A549 (cell line): Measurements from ENCODE around the gene CADM1. TPM values are rescaled to one million over a fixed set of nuclear protein-coding genes. Genes with fewer than 3 reads are reported as not detected.

Experiments
- ATAC-seq, 2 experiments: fragments of 200-7000 bp in 1 of 2; fragments of >200 bp in 1 of 2; cut with Nextera tagmentation in 1 of 2; cut with Tn5 transposase in 1 of 2; 3 replicates each; pipeline versions ENCODE4 v1.8.0 to v1.9.1; 2018 to 2020; ENCODE audit warnings: mild to moderate bottlenecking in 1 of 2, moderate library complexity in 1 of 2
- CTCF ChIA-PET: fragments of 300-600 bp; sonication (Branson Sonifier 250); formaldehyde crosslinking; extraction: SDS; loops from one replicate; lab custom pipeline; 2021; ENCODE audit warnings: antibody characterized with exemption, inconsistent platforms; lab: Yijun Ruan, JAX
- POLR2A ChIA-PET: fragments of 350-600 bp; formaldehyde crosslinking; extraction: SDS; loops from one replicate; lab custom pipeline; 2021; ENCODE audit warnings: antibody characterized with exemption, inconsistent platforms; lab: Yijun Ruan, JAX
- DNase-seq, 2 experiments: peaks; one replicate each; pipeline versions ENCODE4 v3.0.0 to v3.0.0-alpha.2; 2011 to 2016; ENCODE audit warnings: low read depth in 1 of 2, low spot score in 1 of 2
- FAIRE-seq: peaks from 2 replicates; lab custom pipeline; 2011; peaks lifted over from hg19 to GRCh38; lab: Jason Lieb, UNC
- H3K27ac ChIP-seq, 2 experiments: fragments of >200 bp; sonication (Bioruptor Twin); formaldehyde crosslinking; 3 replicates each; pipeline ENCODE4 v1.5.1; 2016 to 2017
- H3K4me1 ChIP-seq: fragments of >200 bp; sonication (Bioruptor Twin); formaldehyde crosslinking; 3 replicates; pipeline ENCODE4 v1.6.1; 2016
- H3K4me2 ChIP-seq: fragments of >200 bp; sonication (Bioruptor Twin); formaldehyde crosslinking; 3 replicates; pipeline ENCODE4 v1.6.1; 2016
- H3K4me3 ChIP-seq: fragments of >200 bp; sonication (Bioruptor Twin); formaldehyde crosslinking; 3 replicates; pipeline ENCODE4 v1.5.1; 2016
- H3K9me3 ChIP-seq: fragments of >200 bp; sonication (Bioruptor Twin); formaldehyde crosslinking; 3 replicates; pipeline ENCODE4 v1.6.1; 2016
- CBX2 ChIP-seq: fragments of 200-600 bp; sonication (generic); IDR thresholded peaks from 2 replicates; pipeline ENCODE4 v1.6.1; 2016; ENCODE audit warnings: low read depth, mild to moderate bottlenecking, borderline replicate concordance
- CBX8 ChIP-seq: fragments of 200-600 bp; sonication (generic); IDR thresholded peaks from 2 replicates; pipeline ENCODE4 v1.6.1; 2016
- CEBPB ChIP-seq, 2 experiments: fragments of >200 bp in 1 of 2; sonication (Bioruptor Twin) in 1 of 2; formaldehyde crosslinking in 1 of 2; IDR thresholded peaks; 2 replicates each; pipeline ENCODE4 v1.6.1; 2012 to 2016
- CHD4 ChIP-seq: fragments of 200-600 bp; sonication (generic); IDR thresholded peaks from 2 replicates; pipeline ENCODE4 v1.6.1; 2016; ENCODE audit warnings: antibody characterized with exemption, mild to moderate bottlenecking, borderline replicate concordance
- EHMT2 ChIP-seq: fragments of 200-600 bp; sonication (generic); IDR thresholded peaks from 2 replicates; pipeline ENCODE4 v1.6.1; 2016; ENCODE audit warnings: antibody characterized with exemption, low read depth, mild to moderate bottlenecking, moderate library complexity
- EP300 ChIP-seq, 2 experiments: fragments of >200 bp; sonication (Bioruptor Twin); formaldehyde crosslinking; IDR thresholded peaks; 2 replicates in 1 of 2; 3 replicates in 1 of 2; pipeline ENCODE4 v1.6.1; 2016 to 2017
- FOSB ChIP-seq: fragments of 250-450 bp; sonication (Bioruptor Pico); IDR thresholded peaks from 2 replicates; pipeline ENCODE4 v1.5.0; 2020; ENCODE audit warnings: mild to moderate bottlenecking, moderate library complexity
- GATA3 ChIP-seq: IDR thresholded peaks from 2 replicates; pipeline ENCODE4 v1.6.1; 2012; ENCODE audit warnings: borderline replicate concordance
- HDAC2 ChIP-seq: fragments of 200-600 bp; sonication (generic); IDR thresholded peaks from 2 replicates; pipeline ENCODE4 v1.6.1; 2016
- HOXA7 ChIP-seq: fragments of 250-450 bp; sonication (Bioruptor Pico); IDR thresholded peaks from 2 replicates; pipeline ENCODE4 v1.5.0; 2020; ENCODE audit warnings: mild to moderate bottlenecking, moderate library complexity
- HOXB13 ChIP-seq: fragments of 250-450 bp; sonication (Bioruptor Pico); IDR thresholded peaks from 2 replicates; pipeline ENCODE4 v1.5.0; 2020; ENCODE audit warnings: low read depth, mild to moderate bottlenecking, moderate library complexity
- HOXB5 ChIP-seq: fragments of 250-450 bp; sonication (Bioruptor Pico); IDR thresholded peaks from 2 replicates; pipeline ENCODE4 v1.5.0; 2020; ENCODE audit warnings: mild to moderate bottlenecking, moderate library complexity
- JUNB ChIP-seq: fragments of >200 bp; sonication (Bioruptor Twin); formaldehyde crosslinking; IDR thresholded peaks from 2 replicates; pipeline ENCODE4 v1.6.1; 2016
- KDM5A ChIP-seq: fragments of 200-600 bp; sonication (generic); IDR thresholded peaks from 2 replicates; pipeline ENCODE4 v1.6.1; 2016; ENCODE audit warnings: antibody characterized with exemption, mild to moderate bottlenecking
- MAZ ChIP-seq: fragments of 150-350 bp; IDR thresholded peaks from 2 replicates; pipeline ENCODE4 v1.6.1; 2014; ENCODE audit warnings: antibody characterized with exemption, low read depth, low read length, borderline replicate concordance
- NFE2L2 ChIP-seq: fragments of 150-350 bp; conservative IDR thresholded peaks from 2 replicates; pipeline ENCODE4 v1.6.1; 2014; ENCODE audit warnings: low read length
- NPAS2 ChIP-seq: fragments of 250-450 bp; sonication (Bioruptor Pico); IDR thresholded peaks from 2 replicates; pipeline ENCODE4 v1.8.0; 2022; ENCODE audit warnings: mild to moderate bottlenecking, moderate library complexity, borderline replicate concordance
- POLR2A ChIP-seq: IDR thresholded peaks from 2 replicates; pipeline ENCODE4 v1.6.1; 2012; ENCODE audit warnings: mild to moderate bottlenecking, low read length
- POLR2AphosphoS2 ChIP-seq: conservative IDR thresholded peaks from 2 replicates; pipeline ENCODE4 v1.6.1; 2012; ENCODE audit warnings: low read length, improper control_type of control experiment, inconsistent platforms
- RARB ChIP-seq: fragments of 250-450 bp; sonication (Bioruptor Pico); IDR thresholded peaks from 2 replicates; pipeline ENCODE4 v1.8.0; 2021; ENCODE audit warnings: mild to moderate bottlenecking, moderate library complexity
- SREBF2 ChIP-seq: fragments of 450-650 bp; IDR thresholded peaks from 2 replicates; pipeline ENCODE4 v1.6.1; 2014; ENCODE audit warnings: mild to moderate bottlenecking, moderate library complexity
- ZC3H11A ChIP-seq: fragments of 450-650 bp; IDR thresholded peaks from 2 replicates; pipeline ENCODE4 v1.6.1; 2014; ENCODE audit warnings: antibody characterized with exemption, mild to moderate bottlenecking
- ZFP36 ChIP-seq: fragments of 450-650 bp; IDR thresholded peaks from 2 replicates; pipeline ENCODE4 v1.6.1; 2014; ENCODE audit warnings: borderline replicate concordance; ENCODE audit not compliant: partially characterized antibody
- WGBS: methylation state at CpG from one replicate; pipeline ENCODE4 v1.1.6; 2017; ENCODE audit errors: missing lambda C conversion rate; 5-methylcytosine and 5-hydroxymethylcytosine counted together
- polyA plus RNA-seq, 4 experiments: library from polyadenylated mRNA; depleted of rRNA in 3 of 4; stranded (reverse); fragments of >200 nt; fragmentation: RNase III in 1 of 4; extraction: RNeasy Plus Mini Kit Qiagen cat#74134 plus additional on column Dnase treatment in 1 of 4; gene quantifications; 2 replicates in 3 of 4; 3 replicates in 1 of 4; pipeline ENCODE4 v1.2.3, GENCODE V29; 2011 to 2017
- TF ChIP-seq, protein P1 (sequence below): fragments of 250-450 bp; sonication (Bioruptor Pico); IDR thresholded peaks from 2 replicates; pipeline ENCODE4 v1.5.0; 2020; ENCODE audit warnings: low read depth, mild to moderate bottlenecking, moderate library complexity
- TF ChIP-seq, protein P2 (sequence below): fragments of 150-350 bp; IDR thresholded peaks from 2 replicates; pipeline ENCODE4 v1.6.1; 2014; ENCODE audit warnings: low read depth, mild to moderate bottlenecking, low read length
- TF ChIP-seq, protein P3 (sequence below): fragments of 450-650 bp; IDR thresholded peaks from 2 replicates; pipeline ENCODE4 v1.6.1; 2014; ENCODE audit warnings: antibody characterized with exemption

Gene CADM1
- polyA plus RNA-seq, 2 of the 4 experiments (the other 2 are of a cell fraction): 33.4 to 36.7 TPM

DNA sequence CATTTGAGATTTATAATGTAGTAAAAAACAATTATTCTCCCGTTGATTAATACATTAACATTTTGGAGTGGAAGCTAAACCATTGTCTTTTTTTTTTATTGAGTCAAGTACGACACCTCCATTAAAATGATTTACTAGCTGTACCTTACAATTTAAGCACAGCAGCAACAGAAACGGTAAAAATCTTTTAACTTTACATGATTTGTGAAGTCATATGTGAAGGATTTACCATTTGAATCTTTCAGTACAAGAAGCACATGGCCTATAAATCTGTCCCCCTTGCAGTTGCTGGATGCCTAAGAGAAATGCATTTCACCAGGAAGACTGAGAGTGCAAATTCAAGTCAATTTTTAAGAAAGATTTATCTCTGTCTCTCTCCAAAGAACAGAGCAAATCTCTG lies 324.6 kb downstream of the CADM1 start:
- FAIRE-seq: no peak
- ChIA-PET POLR2A (no interaction called here), CTCF (no interaction called here)
- no peak overlapping the region for H3K4me2 ChIP-seq
- H3K4me1 ChIP-seq: no peaks in the 10 kb centered on the region
- 77% methylated on average over 3 of the region's 3 CpGs for WGBS
- H3K4me3 ChIP-seq: no peak overlapping the region
- no peak for ATAC-seq
- no peak for DNase-seq
- no peak overlapping the region for H3K27ac ChIP-seq
- H3K9me3 ChIP-seq: no peaks in the 10 kb centered on the region
- TF ChIP-seq EP300 (IDR thresholded peaks at IDR 0.05) (no peak), EHMT2 (no peak), ZFP36 (no peak), HOXA7 (no peak), CBX2 (no peak), KDM5A (no peak)

DNA sequence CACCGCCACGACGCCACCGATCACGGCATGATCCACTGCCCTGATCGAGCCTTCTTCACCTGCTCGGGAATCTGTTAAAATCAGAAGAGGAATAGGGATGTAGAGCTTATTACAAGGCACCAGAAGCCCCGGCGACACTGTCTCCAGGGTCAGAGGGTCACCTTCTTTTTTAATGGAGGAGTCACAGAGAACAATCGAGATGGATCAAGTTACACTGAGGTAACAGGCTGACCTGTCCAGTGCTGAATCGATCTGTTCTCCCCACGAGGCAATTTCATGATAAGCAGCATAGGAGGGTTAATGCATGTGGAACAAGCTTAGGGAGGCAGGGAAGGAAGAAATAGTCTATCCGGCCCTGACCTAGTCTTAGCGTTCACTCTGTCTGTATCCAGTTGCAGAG lies 325.5 kb downstream of the CADM1 start:
- ATAC-seq: no peak

DNA sequence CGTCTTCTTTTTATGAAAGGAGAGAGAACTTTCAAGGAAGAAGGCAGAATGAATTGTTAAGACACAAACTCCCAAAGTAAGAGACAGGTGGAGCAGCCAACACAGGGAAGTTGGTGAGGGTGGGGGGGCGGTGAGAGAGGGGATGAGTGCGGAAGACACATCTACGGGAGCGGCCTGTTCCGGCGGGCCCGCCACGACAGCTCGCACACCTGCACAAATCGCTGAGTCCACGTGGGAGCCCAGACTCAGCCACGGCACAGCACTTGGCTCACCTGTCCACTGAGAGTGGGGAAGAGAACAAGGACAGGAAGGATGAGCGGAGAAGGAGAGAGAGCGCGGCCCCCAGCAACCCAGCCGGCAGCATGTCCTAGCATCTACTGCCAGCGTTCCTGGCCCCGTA lies 331.1 kb downstream of the CADM1 start:
- Histone ChIP-seq H3K27ac (no peak overlapping the region), H3K4me1 (no peaks in the 10 kb centered on the region), H3K9me3 (no peaks in the 10 kb centered on the region), H3K4me2 (no peak overlapping the region), H3K4me3 (no peak overlapping the region)
- FAIRE-seq (no peak), ATAC-seq (no peak), DNase-seq (no peak)
- no peak for TF ChIP-seq NFE2L2
- no peak for TF ChIP-seq CBX8
- TF ChIP-seq NPAS2 (CRISPR knock-in tag): no peak
- TF ChIP-seq HDAC2: no peak
- TF ChIP-seq FOSB: no peak
- TF ChIP-seq EP300 (IDR thresholded peaks at IDR 0.05): no peak
- TF ChIP-seq EHMT2: no peak
- no peak for TF ChIP-seq MAZ
- TF ChIP-seq HOXB5 (CRISPR knock-in tag): no peak
- TF ChIP-seq, protein P1, sequence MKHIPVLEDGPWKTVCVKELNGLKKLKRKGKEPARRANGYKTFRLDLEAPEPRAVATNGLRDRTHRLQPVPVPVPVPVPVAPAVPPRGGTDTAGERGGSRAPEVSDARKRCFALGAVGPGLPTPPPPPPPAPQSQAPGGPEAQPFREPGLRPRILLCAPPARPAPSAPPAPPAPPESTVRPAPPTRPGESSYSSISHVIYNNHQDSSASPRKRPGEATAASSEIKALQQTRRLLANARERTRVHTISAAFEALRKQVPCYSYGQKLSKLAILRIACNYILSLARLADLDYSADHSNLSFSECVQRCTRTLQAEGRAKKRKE (CRISPR knock-in tag): no peak
- 94% methylated on average over 19 of the region's 19 CpGs for WGBS
- ChIA-PET POLR2A (no interaction called here), CTCF (interaction anchor here (0.6 to 1.4 kb wide), 3 partner anchors 41 to 1518 kb away, joined by 3 to 4 read pairs (median 3); no protein-coding TSS in a partner anchor)

More for the DNA sequence above, 325.5 kb downstream of the CADM1 start:
- POLR2A ChIA-PET: no interaction called here
- no peak for FAIRE-seq
- Histone ChIP-seq H3K4me2 (no peak overlapping the region), H3K9me3 (no peaks in the 10 kb centered on the region), H3K4me1 (no peaks in the 10 kb centered on the region), H3K4me3 (no peak overlapping the region), H3K27ac (no peak overlapping the region)
- no peak for DNase-seq
- TF ChIP-seq POLR2AphosphoS2 (no peak), HDAC2 (no peak), RARB (no peak), CHD4 (no peak), HOXB13 (CRISPR knock-in tag) (no peak), ZC3H11A (no peak), HOXA7 (no peak), CEBPB (IDR thresholded peaks at IDR 0.05) (no peak), JUNB (no peak), SREBF2 (no peak), CBX2 (no peak), MAZ (no peak), GATA3 (no peak), POLR2A (no peak)
- TF ChIP-seq, protein P2, sequence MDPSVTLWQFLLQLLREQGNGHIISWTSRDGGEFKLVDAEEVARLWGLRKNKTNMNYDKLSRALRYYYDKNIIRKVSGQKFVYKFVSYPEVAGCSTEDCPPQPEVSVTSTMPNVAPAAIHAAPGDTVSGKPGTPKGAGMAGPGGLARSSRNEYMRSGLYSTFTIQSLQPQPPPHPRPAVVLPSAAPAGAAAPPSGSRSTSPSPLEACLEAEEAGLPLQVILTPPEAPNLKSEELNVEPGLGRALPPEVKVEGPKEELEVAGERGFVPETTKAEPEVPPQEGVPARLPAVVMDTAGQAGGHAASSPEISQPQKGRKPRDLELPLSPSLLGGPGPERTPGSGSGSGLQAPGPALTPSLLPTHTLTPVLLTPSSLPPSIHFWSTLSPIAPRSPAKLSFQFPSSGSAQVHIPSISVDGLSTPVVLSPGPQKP: no peak
- TF ChIP-seq, protein P3, sequence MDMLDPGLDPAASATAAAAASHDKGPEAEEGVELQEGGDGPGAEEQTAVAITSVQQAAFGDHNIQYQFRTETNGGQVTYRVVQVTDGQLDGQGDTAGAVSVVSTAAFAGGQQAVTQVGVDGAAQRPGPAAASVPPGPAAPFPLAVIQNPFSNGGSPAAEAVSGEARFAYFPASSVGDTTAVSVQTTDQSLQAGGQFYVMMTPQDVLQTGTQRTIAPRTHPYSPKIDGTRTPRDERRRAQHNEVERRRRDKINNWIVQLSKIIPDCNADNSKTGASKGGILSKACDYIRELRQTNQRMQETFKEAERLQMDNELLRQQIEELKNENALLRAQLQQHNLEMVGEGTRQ: no peak
- CTCF ChIA-PET: interaction anchor here (1.1 to 1.6 kb wide), 2 partner anchors 9 to 10 kb away, joined by 3 to 4 read pairs; no protein-coding TSS in a partner anchor
- 84% methylated on average over 14 of the region's 14 CpGs for WGBS
